WI38 (cell line): ENCODE data around the gene UNC50.

ENCODE experiments used
- H3K4me3 ChIP-seq: 2 replicates; pipeline ENCODE4 v1.5.1; 2011; ENCODE audit warnings: low read depth, mild to moderate bottlenecking, control low read depth, low read length
- TF ChIP-seq, protein P1 (sequence below): IDR thresholded peaks from 2 replicates; pipeline ENCODE4 v1.5.1; 2012; ENCODE audit warnings: low read depth, mild to moderate bottlenecking, control low read depth, low read length

UNC50 gene

DNA sequence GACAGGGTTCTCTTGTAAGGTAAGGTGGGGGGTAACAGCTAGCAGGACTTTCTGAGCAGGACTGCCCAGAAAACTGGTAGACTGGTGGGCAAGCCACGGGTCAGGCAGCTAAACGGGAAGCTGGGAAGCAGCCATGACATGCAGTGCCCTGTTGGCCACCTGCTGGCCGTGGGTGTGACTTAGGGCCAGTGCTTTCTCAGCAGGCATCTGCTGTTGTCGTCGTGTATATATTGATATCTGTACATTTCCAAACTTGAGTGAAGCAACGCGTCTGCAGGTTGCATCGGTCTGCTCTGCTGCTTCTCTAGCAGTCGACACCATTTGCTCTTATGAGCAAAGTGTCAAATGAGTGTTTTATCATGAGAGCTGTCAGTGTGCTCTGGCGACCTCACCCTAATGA, 31.1 kb upstream of the UNC50 start:
- TF ChIP-seq, protein P1, sequence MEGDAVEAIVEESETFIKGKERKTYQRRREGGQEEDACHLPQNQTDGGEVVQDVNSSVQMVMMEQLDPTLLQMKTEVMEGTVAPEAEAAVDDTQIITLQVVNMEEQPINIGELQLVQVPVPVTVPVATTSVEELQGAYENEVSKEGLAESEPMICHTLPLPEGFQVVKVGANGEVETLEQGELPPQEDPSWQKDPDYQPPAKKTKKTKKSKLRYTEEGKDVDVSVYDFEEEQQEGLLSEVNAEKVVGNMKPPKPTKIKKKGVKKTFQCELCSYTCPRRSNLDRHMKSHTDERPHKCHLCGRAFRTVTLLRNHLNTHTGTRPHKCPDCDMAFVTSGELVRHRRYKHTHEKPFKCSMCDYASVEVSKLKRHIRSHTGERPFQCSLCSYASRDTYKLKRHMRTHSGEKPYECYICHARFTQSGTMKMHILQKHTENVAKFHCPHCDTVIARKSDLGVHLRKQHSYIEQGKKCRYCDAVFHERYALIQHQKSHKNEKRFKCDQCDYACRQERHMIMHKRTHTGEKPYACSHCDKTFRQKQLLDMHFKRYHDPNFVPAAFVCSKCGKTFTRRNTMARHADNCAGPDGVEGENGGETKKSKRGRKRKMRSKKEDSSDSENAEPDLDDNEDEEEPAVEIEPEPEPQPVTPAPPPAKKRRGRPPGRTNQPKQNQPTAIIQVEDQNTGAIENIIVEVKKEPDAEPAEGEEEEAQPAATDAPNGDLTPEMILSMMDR = no peak

DNA sequence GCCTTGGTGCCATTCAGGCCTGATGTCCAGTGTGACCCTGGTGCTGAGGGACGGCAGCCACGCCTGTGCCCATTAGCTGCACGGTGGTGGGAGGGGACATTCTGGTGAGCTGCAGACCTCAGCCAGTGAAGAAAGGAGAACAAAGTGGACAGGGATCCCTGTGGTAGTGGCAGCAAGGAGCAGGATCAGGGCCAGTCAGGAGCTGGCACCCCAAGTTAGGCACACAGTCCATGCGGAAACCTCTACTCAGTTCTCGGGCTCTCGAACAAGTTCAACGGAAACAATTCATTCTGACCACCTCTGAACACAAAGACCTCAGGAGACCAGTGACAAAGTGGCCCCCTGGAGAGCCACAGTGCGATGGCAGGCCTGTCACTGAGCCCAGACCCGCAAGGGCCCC, 30.2 kb upstream of the UNC50 start:
- no peak overlapping the region for H3K4me3 ChIP-seq
- TF ChIP-seq, protein P1 = no peak

More for the DNA sequence above, 31.1 kb upstream of the UNC50 start:
- H3K4me3 ChIP-seq = no peak overlapping the region

DNA sequence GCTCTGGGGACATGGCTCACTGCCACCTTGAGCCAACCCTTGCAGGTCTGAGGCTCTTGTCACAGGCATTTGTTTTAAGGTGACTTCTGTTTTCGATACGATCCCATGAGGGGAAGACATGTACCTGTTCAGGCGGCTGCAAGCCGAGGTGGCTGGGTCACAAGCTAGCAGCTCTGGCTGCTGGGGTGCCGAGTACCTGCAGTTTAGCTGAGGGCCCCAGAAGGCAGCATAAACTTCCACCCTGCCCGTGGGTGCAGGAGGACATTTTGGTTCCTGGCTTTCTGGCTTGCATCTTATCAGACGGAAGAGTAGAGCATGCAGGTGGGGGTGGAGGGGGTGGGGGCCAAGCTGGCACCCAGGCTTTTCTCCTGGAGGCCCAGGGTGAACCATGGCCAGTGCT, 28.5 kb upstream of the UNC50 start:
- no peak overlapping the region for H3K4me3 ChIP-seq
- TF ChIP-seq, protein P1 = no peak

DNA sequence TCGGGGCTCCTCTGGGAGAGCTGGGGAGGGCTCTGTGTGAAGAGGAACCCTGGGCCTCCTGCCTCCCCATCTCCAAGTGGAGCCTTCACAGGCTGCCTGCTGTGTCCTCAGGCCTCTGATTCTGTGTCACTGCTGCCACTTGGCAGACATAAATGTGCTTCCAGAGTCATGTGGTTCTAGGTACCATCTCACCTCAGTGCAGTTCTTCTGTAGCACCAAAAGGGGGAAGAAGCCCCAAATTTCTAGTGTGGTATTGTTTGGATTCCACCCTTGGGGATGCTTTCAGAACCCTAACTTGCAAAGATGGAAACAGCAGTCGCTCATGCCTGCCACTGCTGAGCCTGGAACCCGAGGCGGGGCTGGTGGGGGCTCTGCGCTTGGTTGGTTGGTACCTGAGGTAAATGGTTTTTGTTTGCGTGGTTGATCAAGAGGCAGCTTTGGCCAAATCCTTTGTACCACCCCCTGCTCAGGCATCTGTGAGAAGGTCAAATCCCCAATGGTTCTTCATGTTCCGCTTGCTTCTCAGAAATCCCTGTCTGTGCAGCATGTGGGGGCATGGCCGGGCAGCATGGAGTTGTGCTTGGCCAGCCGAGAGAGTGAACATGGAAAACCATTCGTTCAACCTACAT, 27.6 kb upstream of the UNC50 start:
- TF ChIP-seq, protein P1 = no peak

DNA sequence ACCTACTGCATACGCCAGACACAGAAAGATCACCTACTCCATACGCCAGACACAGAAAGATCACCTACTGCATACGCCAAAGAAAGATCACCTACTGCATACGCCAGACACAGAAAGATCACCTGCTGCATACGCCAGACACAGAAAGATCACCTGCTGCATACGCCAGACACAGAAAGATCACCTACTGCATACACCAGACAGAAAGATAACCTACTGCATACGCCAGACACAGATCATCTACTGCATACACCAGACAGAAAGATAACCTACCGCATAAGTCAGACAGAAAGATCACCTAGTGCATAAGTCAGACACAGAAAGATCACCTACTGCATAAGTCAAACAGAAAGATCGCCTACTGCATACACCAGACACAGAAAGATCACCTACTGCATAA, 25.9 kb upstream of the UNC50 start:
- TF ChIP-seq, protein P1 = no peak
- no peak overlapping the region for H3K4me3 ChIP-seq

More for the DNA sequence above, 27.6 kb upstream of the UNC50 start:
- H3K4me3 ChIP-seq = no peak overlapping the region

DNA sequence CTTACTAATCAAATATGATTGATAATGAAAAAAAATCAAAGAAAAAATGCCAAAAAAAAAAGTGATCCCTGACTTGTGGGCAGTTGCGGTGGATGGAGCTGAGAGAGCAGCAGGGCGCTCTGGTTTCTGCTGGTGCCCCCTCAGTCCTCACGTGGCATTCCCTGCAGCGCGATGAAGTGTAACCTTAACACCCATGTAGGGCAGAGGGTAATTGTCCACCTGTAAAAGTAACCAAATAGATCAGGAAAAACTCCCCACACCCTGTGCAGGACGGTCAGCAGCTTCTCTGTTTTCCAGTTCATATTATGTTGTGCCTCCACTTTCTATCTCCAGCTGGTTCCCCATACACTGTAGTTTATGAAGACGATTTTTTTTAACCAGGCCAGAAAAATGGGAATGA, 25.1 kb upstream of the UNC50 start:
- TF ChIP-seq, protein P1 = no peak

DNA sequence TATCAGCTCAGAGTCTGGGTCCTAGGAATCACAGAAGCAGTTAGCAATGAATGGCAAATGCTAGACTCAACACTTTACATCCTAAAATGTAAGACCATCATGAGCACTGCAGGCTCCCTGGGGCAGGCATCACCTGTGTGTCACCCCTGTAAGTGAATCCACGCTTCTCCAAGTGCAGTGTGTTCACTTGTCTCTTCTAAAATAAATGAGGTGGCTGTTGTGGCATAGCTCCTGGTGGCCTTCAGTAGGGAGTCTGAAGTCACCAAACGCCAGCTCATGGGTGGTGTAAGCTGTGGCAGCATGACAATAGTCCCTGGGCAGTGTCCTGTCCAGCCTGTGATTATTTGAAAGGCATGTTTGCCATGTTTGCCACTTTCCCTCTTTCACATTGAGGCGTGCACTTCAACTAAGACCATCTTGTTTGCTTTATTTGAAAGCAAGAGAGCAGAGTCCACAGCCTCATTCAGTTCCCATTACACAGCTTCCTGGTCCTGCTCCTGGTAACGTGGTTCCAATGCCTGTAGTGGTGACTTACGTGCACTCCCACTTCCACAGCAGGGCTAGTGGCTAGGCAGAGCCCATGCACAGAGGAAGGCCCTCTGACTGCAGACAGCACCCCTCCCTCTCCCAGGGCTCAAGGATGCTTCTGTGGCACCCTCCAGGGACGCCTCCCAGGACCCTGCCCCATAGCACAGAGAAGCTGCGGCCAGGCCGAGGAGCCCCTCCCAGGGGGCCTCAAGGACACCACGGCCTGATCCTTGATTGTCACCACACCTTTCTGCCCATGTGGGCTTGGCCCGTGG, 24.4 kb upstream of the UNC50 start:
- TF ChIP-seq, protein P1 = no peak
- H3K4me3 ChIP-seq = no peak overlapping the region

More for the DNA sequence above, 25.1 kb upstream of the UNC50 start:
- no peak overlapping the region for H3K4me3 ChIP-seq
